ENCODE data around the gene APOBR.
"Not testable (repeated sequence)": the region's sequence is repeated elsewhere in the genome, so short reads cannot be mapped to it uniquely, and the experiment has no call there.

APOBR gene

GRCh38 chr16:28527100-28527785, 32.8 kb downstream of the APOBR start:
- DNase-seq: not testable (repeated sequence)

- no peak for DNase-seq
Observed at GRCh38 chr16:28527985-28528384, 33.5 kb downstream of the APOBR start.

- DNase-seq: no peak
Observed at GRCh38 chr16:28528463-28528867, 34.0 kb downstream of the APOBR start.

GRCh38 chr16:28529124-28529523, 34.7 kb downstream of the APOBR start:
- no peak for DNase-seq

GRCh38 chr16:28531777-28532744, 37.6 kb downstream of the APOBR start:
- peak; percentile 78 for DNase-seq

- no peak for DNase-seq
Observed at GRCh38 chr16:28532940-28533647, 38.7 kb downstream of the APOBR start.

GRCh38 chr16:28534542-28535373, 40.3 kb downstream of the APOBR start:
- DNase-seq: peak; percentile 99

GRCh38 chr16:28537076-28537475, 42.6 kb downstream of the APOBR start:
- DNase-seq: no peak

GRCh38 chr16:28537964-28538732, 43.7 kb downstream of the APOBR start:
- DNase-seq: no peak

- no peak for DNase-seq
Observed at GRCh38 chr16:28538733-28539596, 44.5 kb downstream of the APOBR start, which contains the start of gene NUPR1. Gene NUPR1, minus strand, starts transcription at chr16:28538974. Its CDS starts 67 bp downstream, at chr16:28538907.

GRCh38 chr16:28540346-28540745, 45.9 kb downstream of the APOBR start:
- DNase-seq: peak; percentile 73

- DNase-seq: no peak
Observed at GRCh38 chr16:28542646-28543045, 48.2 kb downstream of the APOBR start.

GRCh38 chr16:28543072-28543471, 48.6 kb downstream of the APOBR start:
- DNase-seq: peak; percentile 97

- DNase-seq: no peak
Observed at GRCh38 chr16:28544998-28545397, 50.6 kb downstream of the APOBR start.

GRCh38 chr16:28545964-28546363, 51.5 kb downstream of the APOBR start:
- DNase-seq: not testable (repeated sequence)

- no peak for DNase-seq
Observed at GRCh38 chr16:28546626-28547025, 52.2 kb downstream of the APOBR start.

GRCh38 chr16:28548306-28548802, 53.9 kb downstream of the APOBR start:
- no peak for DNase-seq

Data from inflammatory macrophage treated with lipopolysaccharide for 4 hours (primary cell).